GM19193 (cell line): ENCODE data around the gene AKR1C3.

Experiments
- POLR2A ChIP-seq: IDR thresholded peaks from 4 replicates; pipeline ENCODE4 v1.6.1; 2011; ENCODE audit not compliant: insufficient read depth, insufficient read length; ENCODE audit errors: extremely low read depth

Gene AKR1C3

GRCh38 chr10:5117026-5117425 is 22.8 kb downstream of the AKR1C3 start:
- TF ChIP-seq POLR2A: no peak

DNA sequence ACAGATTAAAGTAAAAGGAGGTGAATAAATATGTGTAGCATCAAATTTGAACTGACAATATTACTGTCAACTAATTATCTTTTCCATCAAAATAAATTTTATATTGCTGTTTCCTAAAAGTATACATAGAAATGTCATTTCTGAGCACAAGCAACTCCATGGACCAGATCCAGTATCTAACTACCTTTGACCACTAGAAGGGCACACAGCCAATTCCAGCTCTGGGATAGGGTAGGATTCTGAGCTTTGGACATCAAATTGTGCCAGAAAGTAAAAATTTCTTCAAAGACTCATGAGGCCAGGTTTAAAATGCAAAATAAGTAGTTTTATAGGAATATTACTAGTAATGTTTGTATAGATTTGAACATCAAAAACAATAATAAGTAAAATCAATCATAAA is 29.7 kb downstream of the AKR1C3 start:
- no peak for TF ChIP-seq POLR2A

DNA sequence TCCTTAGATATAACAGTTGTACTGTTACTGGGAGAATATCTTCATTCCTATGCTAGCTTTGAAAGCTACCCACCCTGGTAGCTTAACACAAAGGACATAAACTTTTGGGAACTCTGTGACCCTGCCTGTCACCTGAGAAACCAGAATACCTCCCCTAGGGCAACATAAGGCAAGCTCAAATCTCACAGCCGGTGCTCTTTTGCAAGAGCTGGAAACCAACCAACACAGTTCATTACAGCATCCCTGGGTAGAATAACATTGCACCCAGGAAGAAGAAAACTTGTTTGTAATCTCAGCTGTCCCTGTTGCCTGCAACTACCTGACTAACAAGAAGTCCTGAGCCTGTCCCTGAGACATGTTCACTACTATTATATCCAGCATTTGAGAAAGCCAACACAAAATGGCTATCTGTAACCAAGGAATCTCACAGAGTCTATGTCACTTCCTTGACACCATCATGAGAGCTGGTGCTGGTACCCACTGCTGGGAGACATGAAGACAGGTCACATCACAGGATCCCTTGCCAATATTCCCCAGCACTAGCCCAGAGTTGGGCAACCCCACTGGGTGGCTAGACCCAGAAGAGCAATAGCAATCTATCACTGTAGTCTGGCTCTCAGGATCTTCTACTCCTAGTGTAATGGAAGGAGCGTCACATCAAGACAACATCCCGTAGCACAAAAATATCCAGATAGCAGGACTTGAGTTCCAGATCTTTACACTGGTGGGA is 31.3 kb downstream of the AKR1C3 start:
- TF ChIP-seq POLR2A: no peak

- no peak for TF ChIP-seq POLR2A
These were observed 41.4 kb downstream of the AKR1C3 start for GRCh38 chr10:5135581-5135980.

- no peak for TF ChIP-seq POLR2A
These were observed 42.4 kb downstream of the AKR1C3 start for GRCh38 chr10:5136468-5137087.

DNA sequence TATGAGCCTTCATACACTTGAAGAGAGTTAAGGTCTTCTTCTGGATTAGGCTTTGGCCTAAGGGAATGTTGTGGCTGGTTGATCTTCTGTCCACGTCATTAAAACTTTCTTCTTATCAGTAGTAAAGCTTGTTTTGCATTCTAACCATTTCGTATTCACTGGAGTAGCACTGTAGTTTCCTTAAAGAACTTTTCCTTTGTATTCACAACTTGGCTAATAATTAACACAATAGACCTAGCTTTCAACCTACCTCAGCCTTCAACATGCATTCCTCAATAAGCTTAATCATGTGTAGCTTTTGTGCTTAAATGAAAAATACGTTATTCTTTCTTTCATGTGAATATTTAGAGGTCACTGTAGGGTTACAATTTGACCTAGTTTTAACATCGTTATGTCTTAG is 48.0 kb downstream of the AKR1C3 start:
- no peak for TF ChIP-seq POLR2A

- no peak for TF ChIP-seq POLR2A
These were observed 48.9 kb downstream of the AKR1C3 start for GRCh38 chr10:5143137-5143536.

- TF ChIP-seq POLR2A: no peak
These were observed 52.7 kb downstream of the AKR1C3 start for GRCh38 chr10:5146920-5147254.

DNA sequence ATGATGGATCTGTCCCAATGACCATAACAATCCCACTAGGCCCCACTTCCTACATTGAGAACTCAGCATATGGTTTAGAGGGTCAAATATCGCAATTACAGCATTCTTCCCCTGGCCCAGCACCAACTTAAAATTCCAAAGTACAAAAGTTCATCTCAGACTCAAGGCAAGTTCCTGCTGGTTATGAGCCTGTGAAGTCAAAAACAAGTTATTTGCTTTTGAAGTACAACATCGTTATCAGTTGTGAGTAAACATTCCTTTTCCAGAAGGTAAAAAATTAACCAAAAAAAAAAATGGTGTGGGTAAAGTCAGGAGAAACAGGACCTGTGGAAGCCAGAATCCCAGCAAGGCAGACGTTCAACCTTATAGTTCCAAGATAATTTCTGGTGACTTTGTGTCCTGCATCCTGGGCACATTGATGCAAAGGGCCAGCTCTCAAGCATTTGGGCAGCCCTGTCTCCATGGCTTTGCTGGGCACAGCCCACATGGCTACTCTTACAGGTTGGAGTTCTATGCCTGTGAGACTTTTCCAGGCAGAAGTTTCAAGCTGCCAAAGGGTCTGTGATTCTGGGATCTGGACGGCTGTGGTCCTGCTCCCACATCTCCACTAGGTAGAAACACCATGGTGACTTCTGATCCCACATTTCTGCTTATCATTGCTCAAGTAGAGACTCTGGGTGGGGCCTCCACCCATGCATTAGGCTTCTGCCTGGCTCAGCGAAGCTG is 53.2 kb downstream of the AKR1C3 start:
- no peak for TF ChIP-seq POLR2A

- TF ChIP-seq POLR2A: no peak
These were observed 53.9 kb downstream of the AKR1C3 start for GRCh38 chr10:5147981-5148677.

DNA sequence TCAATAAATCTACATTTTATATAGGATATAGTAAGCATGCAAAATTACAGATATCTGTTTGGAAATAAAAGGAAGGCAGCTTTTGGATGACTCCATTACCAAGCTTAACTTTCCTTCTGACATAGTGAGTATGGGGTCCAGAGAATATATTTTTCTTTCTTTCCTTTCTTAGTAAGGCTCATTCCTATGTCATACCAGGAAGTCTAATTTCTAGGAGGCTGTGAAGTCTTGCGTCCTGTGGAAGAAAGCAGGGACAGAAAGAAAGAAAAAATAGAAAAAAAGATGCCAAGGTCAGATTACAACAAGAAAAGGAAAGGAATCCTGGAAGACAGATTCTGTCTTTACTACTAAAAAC is 54.4 kb downstream of the AKR1C3 start:
- no peak for TF ChIP-seq POLR2A

GRCh38 chr10:5151076-5151475 is 56.9 kb downstream of the AKR1C3 start:
- no peak for TF ChIP-seq POLR2A

DNA sequence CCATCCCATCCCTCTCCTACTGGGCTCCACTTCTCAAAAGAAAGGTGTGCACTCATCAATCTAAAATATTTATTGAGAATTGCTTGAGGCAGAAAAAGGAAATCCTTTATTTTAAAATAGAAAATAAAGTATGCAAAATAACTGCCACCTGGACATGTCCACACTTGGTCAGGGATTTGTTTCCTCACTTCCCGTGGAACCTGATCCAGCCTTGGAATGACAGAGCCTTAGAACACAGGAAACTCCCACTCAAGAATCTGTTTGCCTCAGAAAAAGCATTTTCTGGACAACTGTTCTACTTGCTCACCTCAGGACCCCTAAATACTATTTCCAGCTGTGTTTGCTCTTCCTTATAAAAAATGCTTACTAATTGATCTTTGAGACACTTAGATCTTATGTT is 61.7 kb downstream of the AKR1C3 start:
- no peak for TF ChIP-seq POLR2A
